HG03565 (cell line): ENCODE results near the gene PCBP3.
"Not testable (repeated sequence)": the region's sequence is repeated elsewhere in the genome, so short reads cannot be mapped to it uniquely, and the experiment has no call there.

ENCODE experiments used
- ATAC-seq: cut with Tn5 transposase; IDR thresholded peaks from one replicate; pipeline ENCODE4 v1.9.1; 2021; ENCODE audit warnings: mild to moderate bottlenecking, moderate library complexity; ENCODE audit not compliant: unreplicated experiment

PCBP3 gene

GRCh38 chr21:45634511-45635183 is 8.9 kb upstream of the PCBP3 start:
- ATAC-seq, result no peak

GRCh38 chr21:45635271-45636151 is 8.0 kb upstream of the PCBP3 start:
- no peak for ATAC-seq

- no peak for ATAC-seq
Measured at GRCh38 chr21:45636459-45636858, 7.1 kb upstream of the PCBP3 start.

GRCh38 chr21:45636951-45637646 is 6.4 kb upstream of the PCBP3 start:
- ATAC-seq, result no peak

- ATAC-seq, result no peak
Measured at GRCh38 chr21:45637883-45638282, 5.6 kb upstream of the PCBP3 start.

- no peak for ATAC-seq
Measured at GRCh38 chr21:45638707-45639106, 4.8 kb upstream of the PCBP3 start.

GRCh38 chr21:45639206-45640000 is 4.1 kb upstream of the PCBP3 start:
- ATAC-seq, result no peak

GRCh38 chr21:45640001-45640887 is 3.3 kb upstream of the PCBP3 start:
- no peak for ATAC-seq

GRCh38 chr21:45640888-45641479 is 2.5 kb upstream of the PCBP3 start:
- ATAC-seq, result no peak

GRCh38 chr21:45641480-45642035 is 2.0 kb upstream of the PCBP3 start:
- no peak for ATAC-seq

- ATAC-seq, result no peak
Measured at GRCh38 chr21:45642122-45642813, 1.3 kb upstream of the PCBP3 start.

GRCh38 chr21:45644041-45644906 is 749 bp downstream of the PCBP3 start:
- no peak for ATAC-seq

- ATAC-seq, result no peak
Measured at GRCh38 chr21:45651921-45652320, 8.4 kb downstream of the PCBP3 start.

GRCh38 chr21:45655124-45655523 is 11.6 kb downstream of the PCBP3 start:
- ATAC-seq, result no peak

GRCh38 chr21:45656114-45656513 is 12.6 kb downstream of the PCBP3 start:
- ATAC-seq, result not testable (repeated sequence)

- not testable (repeated sequence) for ATAC-seq
Measured at GRCh38 chr21:45661913-45662622, 18.5 kb downstream of the PCBP3 start.
